SU-DHL-6 (cell line): ENCODE measurements around the gene LIPH.

Experiments
- CTCF ChIP-seq: fragments of 200-600 bp; sonication (generic); IDR thresholded peaks from one replicate; pipeline ENCODE4 v1.5.1; 2017; ENCODE audit warnings: antibody characterized with exemption, mild to moderate bottlenecking, low read length, moderate library complexity; ENCODE audit not compliant: insufficient read depth, poor library complexity, severe bottlenecking
- EZH2phosphoT487 ChIP-seq: fragments of 200-600 bp; sonication (generic), shearing (Covaris generic); conservative IDR thresholded peaks from 2 replicates; pipeline ENCODE4 v1.6.1; 2018; ENCODE audit warnings: mild to moderate bottlenecking, antibody characterized with exemption, low read length, moderate library complexity, mixed read lengths

GRCh38 chr3:185537369-185537970 lies 14.9 kb downstream of the LIPH start:
- TF ChIP-seq CTCF (no peak), EZH2phosphoT487 (no peak)
